Left ventricle myocardium inferior (tissue), 1 donor: ENCODE data around the gene THADA. TPM values are rescaled to one million over a fixed set of nuclear protein-coding genes. Genes with fewer than 3 reads are reported as not detected.

Experiments used
- DNase-seq: peaks from one replicate; pipeline ENCODE4 v3.0.0-alpha.2; 2020
- H3K27ac ChIP-seq: fragments of 200-600 bp; replicated peaks from 2 replicates; pipeline ENCODE4 v1.8.0; 2021
- H3K27me3 ChIP-seq: fragments of 200-600 bp; 2 replicates; pipeline ENCODE4 v1.8.0; 2021; ENCODE audit warnings: low read depth
- H3K36me3 ChIP-seq: fragments of 200-600 bp; 2 replicates; pipeline ENCODE4 v1.8.0; 2021
- H3K4me1 ChIP-seq: fragments of 200-600 bp; 2 replicates; pipeline ENCODE4 v1.8.0; 2021
- H3K4me3 ChIP-seq: fragments of 200-600 bp; 2 replicates; pipeline ENCODE4 v1.8.0; 2021; ENCODE audit warnings: mild to moderate bottlenecking, moderate library complexity
- H3K9me3 ChIP-seq: fragments of 200-600 bp; replicated peaks from 2 replicates; pipeline ENCODE4 v1.8.0; 2021
- intact Hi-C: fragments of 100-400 bp; cut with micrococcal nuclease; formaldehyde crosslinking; loops from one replicate; pipeline ENCODE4 v1.11.0; 2022
- total RNA-seq: library from RNA; stranded (reverse); fragmentation: NEBNext Ultra II Directional; extraction: Animal tissue kit (Norgen Biotek cat#: 25700); gene quantifications from one replicate; pipeline ENCODE4 v1.2.1, GENCODE V29; 2021
- TF ChIP-seq, protein P1 (sequence below): fragments of 200-600 bp; IDR thresholded peaks from 2 replicates; pipeline ENCODE4 v1.8.0; 2021; ENCODE audit warnings: antibody characterized with exemption, mild to moderate bottlenecking, borderline replicate concordance
- donor health status: DM: no; HTN: yes; CAD: no; lungs with severe emphysema.

THADA gene
- total RNA-seq, 1 donor from 2014 or later = 15.4 TPM

DNA sequence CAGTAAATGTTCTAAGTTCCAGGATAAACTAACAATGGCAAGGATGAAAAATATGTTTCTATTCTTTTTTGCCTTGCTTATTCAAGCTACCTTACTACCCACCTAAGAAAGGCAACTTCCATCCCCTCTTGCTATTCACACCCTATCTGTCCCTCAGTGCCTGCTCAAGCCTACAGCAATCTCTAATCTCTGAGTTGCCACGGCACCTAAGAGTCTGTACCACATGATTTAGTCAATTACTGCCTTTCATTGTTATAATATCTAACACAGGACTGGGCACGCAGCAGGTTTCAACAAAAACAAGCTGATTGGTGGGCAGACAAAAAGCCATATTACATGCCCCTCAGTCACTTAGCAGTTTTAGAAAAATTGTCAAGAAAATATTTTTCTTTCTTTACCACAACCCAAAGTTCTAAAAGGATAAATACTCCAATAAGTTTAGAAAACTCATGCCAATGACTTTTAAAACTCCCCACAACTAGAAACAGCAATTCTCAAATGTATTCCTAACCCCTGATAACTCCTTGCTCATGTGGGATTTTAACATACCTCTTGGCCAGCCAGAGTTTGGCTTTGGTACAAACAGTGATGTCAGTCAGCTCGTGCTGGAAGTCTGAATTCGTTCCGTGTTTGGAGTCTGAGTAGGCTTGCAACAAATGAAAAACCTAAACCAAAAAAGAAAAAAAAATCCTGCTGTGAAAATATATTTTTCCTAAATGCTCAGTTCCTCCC lies 252.1 kb downstream of the THADA start:
- peak; percentile 71 for DNase-seq
- Histone ChIP-seq H3K36me3 (no peaks in the 10 kb centered on the region), H3K27ac (peak overlapping the region; percentile 89), H3K9me3 (no peaks in the 10 kb centered on the region), H3K4me3 (peak overlapping the region; percentile 17), H3K27me3 (no peaks in the 10 kb centered on the region), H3K4me1 (peaks cover 93% of the 10 kb centered on the region)
- intact Hi-C loops = no loop called here
- TF ChIP-seq, protein P1, sequence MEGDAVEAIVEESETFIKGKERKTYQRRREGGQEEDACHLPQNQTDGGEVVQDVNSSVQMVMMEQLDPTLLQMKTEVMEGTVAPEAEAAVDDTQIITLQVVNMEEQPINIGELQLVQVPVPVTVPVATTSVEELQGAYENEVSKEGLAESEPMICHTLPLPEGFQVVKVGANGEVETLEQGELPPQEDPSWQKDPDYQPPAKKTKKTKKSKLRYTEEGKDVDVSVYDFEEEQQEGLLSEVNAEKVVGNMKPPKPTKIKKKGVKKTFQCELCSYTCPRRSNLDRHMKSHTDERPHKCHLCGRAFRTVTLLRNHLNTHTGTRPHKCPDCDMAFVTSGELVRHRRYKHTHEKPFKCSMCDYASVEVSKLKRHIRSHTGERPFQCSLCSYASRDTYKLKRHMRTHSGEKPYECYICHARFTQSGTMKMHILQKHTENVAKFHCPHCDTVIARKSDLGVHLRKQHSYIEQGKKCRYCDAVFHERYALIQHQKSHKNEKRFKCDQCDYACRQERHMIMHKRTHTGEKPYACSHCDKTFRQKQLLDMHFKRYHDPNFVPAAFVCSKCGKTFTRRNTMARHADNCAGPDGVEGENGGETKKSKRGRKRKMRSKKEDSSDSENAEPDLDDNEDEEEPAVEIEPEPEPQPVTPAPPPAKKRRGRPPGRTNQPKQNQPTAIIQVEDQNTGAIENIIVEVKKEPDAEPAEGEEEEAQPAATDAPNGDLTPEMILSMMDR = no peak

DNA sequence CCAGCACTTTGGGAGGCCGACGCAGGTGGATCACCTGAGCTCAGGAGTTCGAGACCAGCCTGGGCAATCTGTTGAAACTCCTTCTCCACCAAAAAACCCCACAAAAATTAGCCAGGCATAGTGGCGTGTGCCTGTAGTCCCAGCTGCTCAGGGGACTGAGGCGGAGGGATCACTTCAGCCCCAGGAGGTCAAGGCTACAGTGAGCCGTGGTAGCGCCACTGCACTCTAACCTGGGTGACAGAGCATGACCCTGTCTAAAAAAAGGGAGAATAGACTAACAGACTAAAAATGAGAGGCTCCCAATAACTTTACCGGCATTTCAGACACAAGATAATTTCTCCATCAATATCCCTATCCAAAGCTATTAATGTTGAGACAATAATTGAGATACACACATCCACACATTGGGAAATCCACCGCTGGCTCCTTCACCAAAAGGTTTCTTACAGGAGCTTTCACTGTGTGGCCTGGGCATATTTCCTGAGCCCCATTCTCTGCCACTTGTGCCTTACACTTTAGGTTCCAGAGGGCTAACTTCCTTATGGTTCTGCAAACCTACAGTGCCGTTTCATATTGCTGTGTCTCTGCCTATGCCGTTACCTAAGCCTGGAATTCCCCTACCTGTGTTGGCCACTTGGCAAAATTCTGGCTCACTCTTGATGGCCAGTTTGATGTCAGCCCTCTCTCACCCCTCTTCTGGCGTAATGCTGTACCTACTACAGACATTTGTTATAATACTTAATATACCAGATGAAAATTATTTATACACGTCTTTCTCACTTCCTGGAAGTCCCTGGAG lies 253.7 kb downstream of the THADA start:
- Histone ChIP-seq H3K4me1 (peaks cover 80% of the 10 kb centered on the region), H3K9me3 (no peaks in the 10 kb centered on the region), H3K27ac (peak overlapping the region; percentile 89), H3K27me3 (no peaks in the 10 kb centered on the region), H3K4me3 (no peak overlapping the region), H3K36me3 (no peaks in the 10 kb centered on the region)
- no peak for DNase-seq
- TF ChIP-seq, protein P1 = no peak
- intact Hi-C loops = no loop called here

DNA sequence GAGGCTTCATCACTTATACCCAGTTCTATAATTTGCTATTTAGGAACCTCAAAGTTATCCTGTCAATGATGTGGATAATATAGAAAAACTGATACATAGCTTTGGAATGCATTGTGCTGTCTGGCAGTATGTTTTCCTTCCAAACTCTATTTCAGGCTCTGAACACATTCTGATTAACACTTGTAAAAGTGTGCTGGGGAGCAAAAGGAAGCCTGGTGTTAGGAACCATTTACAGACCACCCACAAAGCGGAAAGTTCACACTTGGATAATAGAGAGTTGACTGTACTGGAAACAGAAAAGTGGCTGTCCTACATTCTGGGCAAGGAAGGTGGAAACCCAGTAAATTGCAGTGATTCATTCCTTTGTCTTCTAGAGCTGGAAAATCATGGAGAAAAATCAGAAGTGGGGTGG lies 254.9 kb downstream of the THADA start:
- peaks cover 77% of the 10 kb centered on the region for H3K4me1 ChIP-seq

DNA sequence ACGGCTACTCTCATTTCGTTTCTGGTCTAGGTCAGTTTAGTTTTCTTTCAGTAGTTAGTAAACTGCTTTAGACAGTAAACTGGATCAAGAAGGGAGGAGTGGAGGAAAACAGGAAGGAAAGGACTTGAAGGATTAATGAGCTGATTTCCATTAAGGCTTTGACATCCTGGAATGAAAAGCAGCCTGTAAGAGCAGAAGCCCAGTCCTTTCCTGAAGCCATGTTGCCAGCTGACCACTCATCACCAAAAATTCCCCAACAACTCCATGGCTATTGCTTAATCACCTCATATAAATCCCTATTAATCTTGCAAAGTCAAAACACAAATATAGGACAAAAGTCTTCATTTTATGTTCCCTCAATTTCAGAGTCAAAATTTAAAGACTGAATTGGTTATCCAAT lies 255.8 kb downstream of the THADA start:
- H3K36me3 ChIP-seq = no peaks in the 10 kb centered on the region
- H3K9me3 ChIP-seq = no peaks in the 10 kb centered on the region
- intact Hi-C loops = no loop called here
- H3K4me1 ChIP-seq = peaks cover 68% of the 10 kb centered on the region
- no peaks in the 10 kb centered on the region for H3K27me3 ChIP-seq
- DNase-seq = no peak
- H3K4me3 ChIP-seq = no peak overlapping the region
- H3K27ac ChIP-seq = peak overlapping the region; percentile 89
- TF ChIP-seq, protein P1 = no peak

More for the DNA sequence above, 254.9 kb downstream of the THADA start:
- intact Hi-C loops = no loop called here
- DNase-seq = no peak
- Histone ChIP-seq H3K36me3 (no peaks in the 10 kb centered on the region), H3K4me3 (no peak overlapping the region), H3K27ac (peak overlapping the region; percentile 89), H3K27me3 (no peaks in the 10 kb centered on the region), H3K9me3 (no peaks in the 10 kb centered on the region)
- TF ChIP-seq, protein P1 = no peak

DNA sequence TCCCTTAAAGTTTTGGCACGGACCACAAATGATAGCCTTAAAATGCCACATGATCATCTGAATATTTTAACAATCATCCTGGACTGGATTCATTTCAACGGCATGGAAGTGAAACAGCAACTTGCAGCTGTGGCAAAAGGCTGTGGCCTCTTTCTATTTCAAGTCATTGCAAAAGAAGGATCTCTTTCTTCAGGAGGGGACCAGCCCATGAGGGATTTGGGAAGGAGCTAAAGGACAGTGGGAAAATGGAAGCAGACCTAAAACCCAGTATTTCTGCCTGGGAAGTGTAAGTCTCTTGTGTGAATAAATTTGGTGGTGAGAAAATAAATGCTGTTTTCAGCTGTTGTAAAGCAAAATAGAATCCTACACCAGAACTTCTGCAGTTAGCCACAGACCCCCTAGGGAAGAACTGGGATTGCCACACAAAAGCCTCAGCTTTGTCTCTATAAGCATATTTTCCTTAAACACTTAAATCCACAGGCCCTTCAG lies 262.1 kb downstream of the THADA start:
- DNase-seq = no peak
- TF ChIP-seq, protein P1 = no peak
- peak overlapping the region; percentile 93 for H3K27ac ChIP-seq
- H3K9me3 ChIP-seq = no peaks in the 10 kb centered on the region
- H3K27me3 ChIP-seq = no peaks in the 10 kb centered on the region
- intact Hi-C loops = no loop called here
- no peaks in the 10 kb centered on the region for H3K36me3 ChIP-seq
- H3K4me3 ChIP-seq = peak overlapping the region; percentile 51
- H3K4me1 ChIP-seq = peaks cover 73% of the 10 kb centered on the region
